DND-41 (cell line): Measurements from ENCODE around the gene L3MBTL4.

Experiments
- EZH2 ChIP-seq: IDR thresholded peaks from 3 replicates; pipeline ENCODE4 v1.6.1; 2012; ENCODE audit warnings: borderline replicate concordance, low read depth, mild to moderate bottlenecking, moderate library complexity, low read length, inconsistent platforms; ENCODE audit not compliant: severe bottlenecking
- TF ChIP-seq, protein P1 (sequence below): IDR thresholded peaks from 2 replicates; pipeline ENCODE4 v1.5.1; 2012; ENCODE audit warnings: borderline replicate concordance, low read length, moderate library complexity, mild to moderate bottlenecking; ENCODE audit not compliant: poor library complexity, severe bottlenecking; ENCODE audit errors: extremely low read depth

DNA sequence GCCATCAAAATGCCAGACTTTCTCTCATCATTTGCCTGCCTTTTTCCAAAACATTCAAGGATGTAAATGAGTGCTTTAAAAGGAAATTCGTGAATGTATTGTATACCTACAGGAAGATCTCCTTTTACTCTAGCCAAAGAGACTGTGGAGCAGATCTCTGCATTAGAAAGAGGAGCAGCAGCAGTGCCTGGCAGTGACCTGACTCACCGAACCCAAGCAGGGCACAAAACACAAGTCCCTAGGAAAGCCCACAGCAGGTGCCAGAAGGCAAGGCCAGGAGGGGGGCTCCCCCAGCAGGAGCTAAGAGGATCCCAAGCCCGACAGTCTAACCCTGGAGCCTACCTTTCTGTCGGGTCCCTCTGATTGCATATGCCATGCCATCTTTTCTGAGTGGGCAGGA, 47.9 kb downstream of the L3MBTL4 start:
- TF ChIP-seq, protein P1, sequence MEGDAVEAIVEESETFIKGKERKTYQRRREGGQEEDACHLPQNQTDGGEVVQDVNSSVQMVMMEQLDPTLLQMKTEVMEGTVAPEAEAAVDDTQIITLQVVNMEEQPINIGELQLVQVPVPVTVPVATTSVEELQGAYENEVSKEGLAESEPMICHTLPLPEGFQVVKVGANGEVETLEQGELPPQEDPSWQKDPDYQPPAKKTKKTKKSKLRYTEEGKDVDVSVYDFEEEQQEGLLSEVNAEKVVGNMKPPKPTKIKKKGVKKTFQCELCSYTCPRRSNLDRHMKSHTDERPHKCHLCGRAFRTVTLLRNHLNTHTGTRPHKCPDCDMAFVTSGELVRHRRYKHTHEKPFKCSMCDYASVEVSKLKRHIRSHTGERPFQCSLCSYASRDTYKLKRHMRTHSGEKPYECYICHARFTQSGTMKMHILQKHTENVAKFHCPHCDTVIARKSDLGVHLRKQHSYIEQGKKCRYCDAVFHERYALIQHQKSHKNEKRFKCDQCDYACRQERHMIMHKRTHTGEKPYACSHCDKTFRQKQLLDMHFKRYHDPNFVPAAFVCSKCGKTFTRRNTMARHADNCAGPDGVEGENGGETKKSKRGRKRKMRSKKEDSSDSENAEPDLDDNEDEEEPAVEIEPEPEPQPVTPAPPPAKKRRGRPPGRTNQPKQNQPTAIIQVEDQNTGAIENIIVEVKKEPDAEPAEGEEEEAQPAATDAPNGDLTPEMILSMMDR = no peak
- no peak for TF ChIP-seq EZH2
